Gastroesophageal sphincter (tissue), 4 donors: ENCODE measurements around the gene DDIAS. TPM values are rescaled to one million over a fixed set of nuclear protein-coding genes. Genes with fewer than 3 reads are reported as not detected.

ENCODE experiments used
- ATAC-seq: fragments of 150-250 bp; one replicate; pipeline ENCODE4 v1.9.1; 2016; ENCODE audit warnings: mild to moderate bottlenecking, moderate library complexity
- H3K27ac ChIP-seq, 4 donors: fragments of 200-600 bp; sonication (generic) in 3 of 4; 1 replicate in 3 of 4; 2 replicates in 1 of 4; pipeline ENCODE4 v1.5.1; 2016 to 2019
- H3K27me3 ChIP-seq: fragments of 200-600 bp; sonication (generic); one replicate; pipeline ENCODE4 v1.5.1; 2019
- H3K36me3 ChIP-seq, 2 donors: fragments of 200-600 bp; sonication (generic); one replicate each; pipeline ENCODE4 v1.5.1; 2019; ENCODE audit warnings: control low read depth in 1 of 2
- H3K4me1 ChIP-seq, 3 donors: fragments of 200-600 bp; sonication (generic); 1 replicate in 2 of 3; 2 replicates in 1 of 3; pipeline ENCODE4 v1.5.1; 2016 to 2019; ENCODE audit warnings: control low read depth in 2 of 3
- H3K4me3 ChIP-seq, 2 donors: fragments of 200-600 bp; sonication (generic); one replicate each; pipeline ENCODE4 v1.5.1; 2019; ENCODE audit warnings: mild to moderate bottlenecking in 1 of 2, moderate library complexity in 1 of 2
- H3K9me3 ChIP-seq, 3 donors: fragments of 200-600 bp; sonication (generic); one replicate each; pipeline ENCODE4 v1.5.1; 2017 to 2019; ENCODE audit warnings: control low read depth in 2 of 3
- EP300 ChIP-seq: sonication (generic); formaldehyde crosslinking; IDR thresholded peaks from one replicate; pipeline ENCODE4 v1.6.1; 2017; ENCODE audit warnings: antibody characterized with exemption, mild to moderate bottlenecking
- POLR2A ChIP-seq, 2 donors: fragments of 450-650 bp; IDR thresholded peaks; one replicate each; pipeline ENCODE4 v1.6.1; 2017; ENCODE audit warnings: antibody characterized with exemption in 2 of 2, mild to moderate bottlenecking in 2 of 2, moderate library complexity in 1 of 2
- POLR2AphosphoS5 ChIP-seq: sonication (generic); formaldehyde crosslinking; IDR thresholded peaks from one replicate; pipeline ENCODE4 v1.6.1; 2017; ENCODE audit warnings: antibody characterized with exemption
- WGBS, 2 donors: methylation state at CpG; one replicate each; pipeline ENCODE4 v1.1.5; 2018; ENCODE audit warnings: low coverage in 1 of 2; 5-methylcytosine and 5-hydroxymethylcytosine counted together
- total RNA-seq, 4 donors: library from RNA; depleted of rRNA; stranded (reverse); fragments of >200 nt; gene quantifications; one replicate each; pipeline ENCODE4 v1.1.0, GENCODE V29; 2016
- TF ChIP-seq, protein P1 (sequence below), 4 experiments: fragments of 200-600 bp in 2 of 4; fragments of 450-650 bp in 2 of 4; sonication (generic) in 1 of 4; IDR thresholded peaks; one replicate each; pipeline ENCODE4 v1.5.1; 2017 to 2019; ENCODE audit warnings: antibody characterized with exemption in 4 of 4, mild to moderate bottlenecking in 2 of 4, moderate library complexity in 2 of 4

The DDIAS gene
- total RNA-seq, 4 donors from 2014 or later: 0.31 to 2.3 (median 1.0) TPM

DNA sequence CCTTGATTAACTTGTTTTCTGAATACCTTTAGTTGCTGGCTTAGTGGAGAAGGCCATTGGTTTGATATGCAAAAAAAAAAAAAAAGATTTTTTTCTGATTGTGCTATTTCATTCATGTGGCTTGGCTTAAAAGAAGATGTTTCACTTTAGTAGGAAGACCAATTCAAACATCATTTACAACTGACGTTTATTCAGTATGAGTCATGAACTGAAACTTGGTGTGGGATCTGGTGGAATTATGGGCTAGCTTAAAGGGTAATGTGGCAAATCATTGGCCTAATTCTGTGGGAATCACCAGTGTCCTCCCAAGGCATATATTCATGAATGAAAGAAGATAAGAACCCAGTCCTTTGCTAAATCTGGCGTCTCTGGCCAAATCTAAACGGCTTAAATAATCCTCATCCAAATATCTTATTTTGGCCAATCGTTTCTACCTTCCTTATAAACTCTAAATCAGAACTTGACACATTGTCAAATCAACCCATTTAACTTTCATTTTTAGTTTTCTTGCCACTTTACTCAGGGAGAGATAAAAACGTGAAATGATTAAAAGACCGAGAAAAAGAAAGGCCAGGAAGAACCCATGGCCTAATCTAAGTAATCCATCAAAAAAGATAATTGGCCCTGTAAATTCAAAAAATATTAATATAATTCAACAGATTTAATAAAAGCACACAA, 77.0 kb downstream of the DDIAS start:
- 75 to 82% methylated on average over 5 of the region's 6 CpGs for WGBS, 2 donors
- H3K36me3 ChIP-seq: peaks cover 0 to 23% of the 10 kb centered on the region in 2 donors

DNA sequence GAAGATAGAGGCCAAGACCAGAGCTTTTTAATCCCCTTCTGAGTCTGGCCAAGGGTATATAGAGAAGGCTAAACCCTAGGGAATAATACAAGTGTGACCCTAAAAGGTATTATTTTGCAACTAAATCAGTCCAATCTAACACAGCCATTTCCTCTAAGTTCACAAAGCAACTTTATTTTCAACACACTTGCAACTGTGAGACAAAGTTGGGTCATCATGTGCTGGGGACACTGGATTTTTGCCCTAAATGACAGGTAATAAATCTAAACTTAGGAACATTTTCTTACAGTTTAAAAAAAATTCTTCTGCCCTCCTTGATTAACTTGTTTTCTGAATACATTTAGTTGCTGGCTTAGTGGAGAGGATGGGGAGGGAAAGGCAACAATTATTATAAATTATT, 78.3 kb downstream of the DDIAS start:
- Histone ChIP-seq H3K27me3 (no peaks in the 10 kb centered on the region), H3K27ac (peak overlapping the region in 1 of 4 donors; percentile 23), H3K9me3 (no peaks in the 10 kb centered on the region)

More for the DNA sequence above, 77.0 kb downstream of the DDIAS start:
- Histone ChIP-seq H3K27ac (no peak overlapping the region), H3K4me1 (peaks cover 0 to 13% (median 6%) of the 10 kb centered on the region in 3 donors), H3K27me3 (no peaks in the 10 kb centered on the region), H3K9me3 (no peaks in the 10 kb centered on the region), H3K4me3 (no peak overlapping the region)
- ATAC-seq: no peak
- TF ChIP-seq, protein P1, sequence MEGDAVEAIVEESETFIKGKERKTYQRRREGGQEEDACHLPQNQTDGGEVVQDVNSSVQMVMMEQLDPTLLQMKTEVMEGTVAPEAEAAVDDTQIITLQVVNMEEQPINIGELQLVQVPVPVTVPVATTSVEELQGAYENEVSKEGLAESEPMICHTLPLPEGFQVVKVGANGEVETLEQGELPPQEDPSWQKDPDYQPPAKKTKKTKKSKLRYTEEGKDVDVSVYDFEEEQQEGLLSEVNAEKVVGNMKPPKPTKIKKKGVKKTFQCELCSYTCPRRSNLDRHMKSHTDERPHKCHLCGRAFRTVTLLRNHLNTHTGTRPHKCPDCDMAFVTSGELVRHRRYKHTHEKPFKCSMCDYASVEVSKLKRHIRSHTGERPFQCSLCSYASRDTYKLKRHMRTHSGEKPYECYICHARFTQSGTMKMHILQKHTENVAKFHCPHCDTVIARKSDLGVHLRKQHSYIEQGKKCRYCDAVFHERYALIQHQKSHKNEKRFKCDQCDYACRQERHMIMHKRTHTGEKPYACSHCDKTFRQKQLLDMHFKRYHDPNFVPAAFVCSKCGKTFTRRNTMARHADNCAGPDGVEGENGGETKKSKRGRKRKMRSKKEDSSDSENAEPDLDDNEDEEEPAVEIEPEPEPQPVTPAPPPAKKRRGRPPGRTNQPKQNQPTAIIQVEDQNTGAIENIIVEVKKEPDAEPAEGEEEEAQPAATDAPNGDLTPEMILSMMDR (IDR thresholded peaks at IDR 0.05): no peak
- TF ChIP-seq POLR2AphosphoS5 (no peak), POLR2A (IDR thresholded peaks at IDR 0.05) (no peak), EP300 (no peak)

DNA sequence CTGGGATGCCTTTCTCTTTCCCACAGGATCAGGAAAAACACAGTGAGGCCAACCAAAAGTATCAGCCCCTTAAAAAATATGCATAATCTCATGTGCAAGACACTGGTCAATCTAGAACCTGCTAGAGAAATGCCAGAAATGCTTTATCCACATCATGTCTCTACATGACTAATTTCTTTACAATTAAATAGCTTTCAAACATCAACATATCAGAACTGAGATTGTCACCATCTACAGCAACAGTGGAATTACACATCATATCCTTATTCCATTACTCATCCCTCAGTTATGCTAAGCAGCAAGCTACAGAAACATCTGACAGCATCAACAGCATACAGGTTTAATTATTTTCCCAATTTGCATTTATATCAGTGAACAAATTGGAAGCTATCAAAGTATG, 78.8 kb downstream of the DDIAS start:
- Histone ChIP-seq H3K9me3 (no peaks in the 10 kb centered on the region), H3K36me3 (peaks cover 0 to 40% of the 10 kb centered on the region in 2 donors), H3K27ac (peak overlapping the region in 1 of 4 donors; percentile 13), H3K4me1 (peaks cover 0 to 13% (median 6%) of the 10 kb centered on the region in 3 donors), H3K27me3 (no peaks in the 10 kb centered on the region), H3K4me3 (no peak overlapping the region)
- no peak for ATAC-seq
- TF ChIP-seq, protein P1 (IDR thresholded peaks at IDR 0.05): no peak
- TF ChIP-seq POLR2A (IDR thresholded peaks at IDR 0.05) (no peak), EP300 (no peak), POLR2AphosphoS5 (no peak)

More for the DNA sequence above, 78.3 kb downstream of the DDIAS start:
- no peak for ATAC-seq
- TF ChIP-seq EP300 (no peak), POLR2A (IDR thresholded peaks at IDR 0.05) (no peak), POLR2AphosphoS5 (no peak)
- TF ChIP-seq, protein P1 (IDR thresholded peaks at IDR 0.05): no peak
- Histone ChIP-seq H3K36me3 (peaks cover 0 to 35% of the 10 kb centered on the region in 2 donors), H3K4me1 (peaks cover 0 to 13% (median 6%) of the 10 kb centered on the region in 3 donors), H3K4me3 (no peak overlapping the region)

DNA sequence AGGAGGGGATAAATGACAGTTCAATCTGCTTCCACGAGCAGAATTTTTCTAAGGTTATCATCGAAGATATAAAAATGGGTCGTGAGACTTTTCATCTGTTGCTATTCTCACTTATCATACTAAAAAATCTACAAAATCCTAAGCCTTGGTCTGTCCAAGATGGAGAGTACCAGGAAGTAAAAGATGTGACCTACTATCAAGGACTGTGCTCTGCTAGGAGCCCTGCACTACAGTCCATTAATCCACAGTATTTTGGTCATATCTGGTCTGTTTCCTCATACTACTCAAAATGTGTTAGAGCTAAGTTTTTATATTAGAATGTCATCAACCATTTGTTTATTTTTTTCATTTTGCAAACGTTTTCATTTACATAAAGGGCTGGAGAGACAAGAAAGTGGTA, 79.4 kb downstream of the DDIAS start:
- Histone ChIP-seq H3K36me3 (peaks cover 0 to 47% of the 10 kb centered on the region in 2 donors), H3K27ac (peak overlapping the region in 1 of 4 donors; percentile 13), H3K27me3 (no peaks in the 10 kb centered on the region), H3K9me3 (no peaks in the 10 kb centered on the region), H3K4me3 (no peak overlapping the region), H3K4me1 (peaks cover 0 to 13% (median 6%) of the 10 kb centered on the region in 3 donors)
- no peak for ATAC-seq
- TF ChIP-seq EP300 (no peak), POLR2A (IDR thresholded peaks at IDR 0.05) (no peak), POLR2AphosphoS5 (no peak)
- TF ChIP-seq, protein P1 (IDR thresholded peaks at IDR 0.05): no peak
- 84 to 87% methylated on average over 4 of the region's 4 CpGs for WGBS, 2 donors

DNA sequence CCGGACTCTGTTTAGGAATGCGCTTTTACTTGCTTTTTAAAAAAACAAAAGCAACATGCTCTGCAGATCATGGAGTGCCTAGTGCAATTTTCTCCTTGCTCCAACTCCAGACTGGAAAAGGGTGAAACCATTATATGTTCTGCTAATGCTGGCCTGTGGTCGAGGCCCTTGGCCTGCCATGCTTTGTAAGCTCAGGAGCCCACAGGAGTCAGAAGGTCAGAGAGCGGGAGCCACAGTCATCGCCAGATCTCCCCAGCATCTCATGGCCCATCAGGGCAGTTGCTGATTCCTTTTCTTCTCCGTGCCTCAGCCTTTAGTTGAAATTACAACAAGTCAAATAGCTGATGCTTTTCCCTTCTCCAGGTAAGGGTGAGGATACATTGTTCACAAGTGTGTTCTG, 80.3 kb downstream of the DDIAS start:
- Histone ChIP-seq H3K9me3 (no peaks in the 10 kb centered on the region), H3K4me3 (no peak overlapping the region), H3K27me3 (no peaks in the 10 kb centered on the region), H3K4me1 (peaks cover 0 to 13% (median 6%) of the 10 kb centered on the region in 3 donors), H3K27ac (no peak overlapping the region), H3K36me3 (peaks cover 0 to 56% of the 10 kb centered on the region in 2 donors)
- 95 to 97% methylated on average over 3 to 6 of the region's 6 CpGs for WGBS, 2 donors
- no peak for ATAC-seq
- no peak for TF ChIP-seq POLR2AphosphoS5
- TF ChIP-seq POLR2A (IDR thresholded peaks at IDR 0.05): no peak
- TF ChIP-seq, protein P1 (IDR thresholded peaks at IDR 0.05): no peak
- no peak for TF ChIP-seq EP300
